HG03354 (cell line): ENCODE results near the gene DIPK1B.
"Not testable (repeated sequence)": the region's sequence is repeated elsewhere in the genome, so short reads cannot be mapped to it uniquely, and the experiment has no call there.

Source experiments
- ATAC-seq: cut with Tn5 transposase; IDR thresholded peaks from one replicate; pipeline ENCODE4 v1.9.1; 2021; ENCODE audit warnings: mild to moderate bottlenecking; ENCODE audit not compliant: unreplicated experiment, poor library complexity, severe bottlenecking

The DIPK1B gene

GRCh38 chr9:136760424-136760823 is 48.1 kb downstream of the DIPK1B start:
- no peak for ATAC-seq

- ATAC-seq = not testable (repeated sequence)
Measured at GRCh38 chr9:136760834-136761544, 48.6 kb downstream of the DIPK1B start.

- ATAC-seq = no peak
Measured at GRCh38 chr9:136761545-136761981, 49.2 kb downstream of the DIPK1B start.

- no peak for ATAC-seq
Measured at GRCh38 chr9:136762221-136762691, 49.9 kb downstream of the DIPK1B start.

- ATAC-seq = no peak
Measured at GRCh38 chr9:136762915-136763648, 50.7 kb downstream of the DIPK1B start.

GRCh38 chr9:136763649-136764035 is 51.3 kb downstream of the DIPK1B start:
- ATAC-seq = no peak

GRCh38 chr9:136764301-136764891 is 52.0 kb downstream of the DIPK1B start, which contains the start of gene LCN15:
Gene LCN15, minus strand, starts transcription at chr9:136764518. Its CDS starts 30 bp downstream, at chr9:136764488.
- no peak for ATAC-seq

GRCh38 chr9:136765041-136765440 is 52.7 kb downstream of the DIPK1B start:
- no peak for ATAC-seq

- not testable (repeated sequence) for ATAC-seq
Measured at GRCh38 chr9:136765745-136766409, 53.5 kb downstream of the DIPK1B start.

- ATAC-seq = not testable (repeated sequence)
Measured at GRCh38 chr9:136766410-136767120, 54.2 kb downstream of the DIPK1B start.

- no peak for ATAC-seq
Measured at GRCh38 chr9:136769710-136770191, 57.4 kb downstream of the DIPK1B start.

- ATAC-seq = no peak
Measured at GRCh38 chr9:136771907-136772415, 59.6 kb downstream of the DIPK1B start.

- ATAC-seq = no peak
Measured at GRCh38 chr9:136773386-136774044, 61.1 kb downstream of the DIPK1B start.
